ENCODE data around the gene ACTL7A. TPM values are rescaled to one million over a fixed set of nuclear protein-coding genes. Genes with fewer than 3 reads are reported as not detected.

The ACTL7A gene
- total RNA-seq, 2 experiments from 2014 or later = not detected

- no peak for TF ChIP-seq CTCF (IDR thresholded peaks at IDR 0.05)
- H3K4me3 Mint-ChIP-seq = no peak overlapping the region
Observed at GRCh38 chr9:108815156-108815555, 46.9 kb upstream of the ACTL7A start.

GRCh38 chr9:108816037-108816436, 46.0 kb upstream of the ACTL7A start:
- ATAC-seq (ENCODE audit: poor library complexity) = no peak
- no peak overlapping the region for H3K4me3 Mint-ChIP-seq
- no peak overlapping the region for H3K4me3 ChIP-seq (ENCODE audit: low read length)

More at GRCh38 chr9:108815156-108815555, 46.9 kb upstream of the ACTL7A start:
- Histone ChIP-seq H3K27me3 (ENCODE audit: control insufficient read depth in 1 of 2, insufficient read depth in 2 of 2, low read length in 2 of 2) (peaks cover 11 to 12% of the 10 kb centered on the region in 2 experiments), H3K27ac (ENCODE audit: low read depth in 1 of 2, low read length in 2 of 2) (no peak overlapping the region), H3K4me1 (ENCODE audit: insufficient read depth, low read length) (no peaks in the 10 kb centered on the region), H3K36me3 (ENCODE audit: insufficient read depth, low read length) (no peaks in the 10 kb centered on the region), H3K4me3 (ENCODE audit: low read length) (no peak overlapping the region), H3K9me3 (ENCODE audit: control insufficient read depth in 1 of 2, insufficient read depth in 1 of 2, low read length in 2 of 2) (no peaks in the 10 kb centered on the region)
- Mint-ChIP-seq H3K9me3 (peaks cover 2% of the 10 kb centered on the region), H3K27me3 (peaks cover 42% of the 10 kb centered on the region), H3K36me3 (ENCODE audit: low read depth) (no peaks in the 10 kb centered on the region), H3K4me1 (ENCODE audit: low read depth) (no peaks in the 10 kb centered on the region), H3K27ac (no peak overlapping the region)
- ChIA-PET CTCF (no interaction called here), POLR2A (no interaction called here)
- ATAC-seq (ENCODE audit: poor library complexity) (no peak), DNase-seq (no peak)
- intact Hi-C loops (cut with DNase I, micrococcal nuclease) = no loop called here

GRCh38 chr9:108823829-108824228, 38.2 kb upstream of the ACTL7A start:
- H3K27me3 Mint-ChIP-seq = peaks cover 16% of the 10 kb centered on the region
- intact Hi-C loops (cut with DNase I, micrococcal nuclease) = no loop called here
- peaks cover 6 to 7% of the 10 kb centered on the region in 2 experiments for H3K9me3 ChIP-seq (ENCODE audit: control insufficient read depth in 1 of 2, insufficient read depth in 1 of 2, low read length in 2 of 2)
- peaks cover 3 to 9% of the 10 kb centered on the region in 2 experiments for H3K27me3 ChIP-seq (ENCODE audit: control insufficient read depth in 1 of 2, insufficient read depth in 2 of 2, low read length in 2 of 2)
- TF ChIP-seq CTCF (IDR thresholded peaks at IDR 0.05) = no peak
- CTCF ChIA-PET = no interaction called here
- no peaks in the 10 kb centered on the region for H3K36me3 ChIP-seq (ENCODE audit: insufficient read depth, low read length)
- no peaks in the 10 kb centered on the region for H3K4me1 Mint-ChIP-seq (ENCODE audit: low read depth)
- peaks cover 4% of the 10 kb centered on the region for H3K36me3 Mint-ChIP-seq (ENCODE audit: low read depth)
- no peak overlapping the region for H3K4me3 Mint-ChIP-seq
- POLR2A ChIA-PET = no interaction called here
- H3K27ac Mint-ChIP-seq = no peak overlapping the region
- no peak overlapping the region for H3K27ac ChIP-seq (ENCODE audit: low read depth in 1 of 2, low read length in 2 of 2)
- no peak for DNase-seq
- no peaks in the 10 kb centered on the region for H3K4me1 ChIP-seq (ENCODE audit: insufficient read depth, low read length)
- ATAC-seq (ENCODE audit: poor library complexity) = no peak
- H3K9me3 Mint-ChIP-seq = peaks cover 5% of the 10 kb centered on the region
- H3K4me3 ChIP-seq (ENCODE audit: low read length) = no peak overlapping the region

More at GRCh38 chr9:108816037-108816436, 46.0 kb upstream of the ACTL7A start:
- Mint-ChIP-seq H3K27ac (no peak overlapping the region), H3K27me3 (peaks cover 41% of the 10 kb centered on the region), H3K9me3 (peaks cover 2% of the 10 kb centered on the region), H3K36me3 (ENCODE audit: low read depth) (no peaks in the 10 kb centered on the region), H3K4me1 (ENCODE audit: low read depth) (no peaks in the 10 kb centered on the region)
- no peak for TF ChIP-seq CTCF (IDR thresholded peaks at IDR 0.05)
- CTCF ChIA-PET = no interaction called here
- no peak for DNase-seq
- H3K36me3 ChIP-seq (ENCODE audit: insufficient read depth, low read length) = no peaks in the 10 kb centered on the region
- H3K27ac ChIP-seq (ENCODE audit: low read depth in 1 of 2, low read length in 2 of 2) = no peak overlapping the region
- peaks cover 11 to 12% of the 10 kb centered on the region in 2 experiments for H3K27me3 ChIP-seq (ENCODE audit: control insufficient read depth in 1 of 2, insufficient read depth in 2 of 2, low read length in 2 of 2)
- no peaks in the 10 kb centered on the region for H3K4me1 ChIP-seq (ENCODE audit: insufficient read depth, low read length)
- POLR2A ChIA-PET = no interaction called here
- H3K9me3 ChIP-seq (ENCODE audit: control insufficient read depth in 1 of 2, insufficient read depth in 1 of 2, low read length in 2 of 2) = no peaks in the 10 kb centered on the region
- intact Hi-C loops (cut with DNase I, micrococcal nuclease) = no loop called here

All from CD4-positive, alpha-beta T cell (primary cell).